OCI-LY7 (cell line): Measurements from ENCODE around the gene CDK2AP2. TPM values are rescaled to one million over a fixed set of nuclear protein-coding genes. Genes with fewer than 3 reads are reported as not detected.

ENCODE experiments used
- BruUV-seq: library from RNA; stranded (reverse); fragments of 400-500 nt; replicated peaks from 2 replicates; lab custom pipeline; 2021; lab: Mats Ljungman, UMichigan
- CTCF ChIA-PET: fragments of 300-600 bp; sonication (Branson Sonifier 250); formaldehyde crosslinking; loops from one replicate; lab custom pipeline; 2022; ENCODE audit warnings: antibody characterized with exemption; ENCODE audit not compliant: unreplicated experiment; lab: Charles Lee
- POLR2A ChIA-PET: fragments of 300-600 bp; sonication (Branson Sonifier 250); formaldehyde crosslinking; loops from one replicate; lab custom pipeline; 2022; ENCODE audit warnings: antibody characterized with exemption; lab: Charles Lee
- DNase-seq: peaks from one replicate; pipeline ENCODE4 v3.0.0-alpha.2; 2015; ENCODE audit warnings: low spot score
- H2AFZ ChIP-seq: fragments of 200-600 bp; sonication (generic), shearing (Covaris generic); 2 replicates; pipeline ENCODE4 v1.6.1; 2014; ENCODE audit warnings: mild to moderate bottlenecking, antibody characterized with exemption, low read length, moderate library complexity
- H3K27ac ChIP-seq: fragments of 200-600 bp; sonication (generic); 2 replicates; pipeline ENCODE4 v1.5.1; 2014; ENCODE audit warnings: mixed run types, low read depth, mild to moderate bottlenecking, moderate library complexity, low read length, inconsistent platforms; ENCODE audit not compliant: poor library complexity, severe bottlenecking
- H3K36me3 ChIP-seq: fragments of 200-600 bp; sonication (generic); 2 replicates; pipeline ENCODE4 v1.6.1; 2014; ENCODE audit warnings: mild to moderate bottlenecking, antibody characterized with exemption, low read length, moderate library complexity, mixed read lengths; ENCODE audit not compliant: insufficient read depth
- H3K4me1 ChIP-seq: fragments of 200-600 bp; sonication (generic); 2 replicates; pipeline ENCODE4 v1.5.1; 2014; ENCODE audit warnings: mild to moderate bottlenecking, low read length; ENCODE audit not compliant: insufficient read depth, poor library complexity, severe bottlenecking
- H3K4me2 ChIP-seq: fragments of 200-600 bp; sonication (generic); 2 replicates; pipeline ENCODE4 v1.6.1; 2014; ENCODE audit warnings: mild to moderate bottlenecking, low read length
- H3K4me3 ChIP-seq: fragments of 200-600 bp; sonication (generic); 2 replicates; pipeline ENCODE4 v1.5.1; 2014; ENCODE audit warnings: mild to moderate bottlenecking, low read depth, low read length; ENCODE audit not compliant: poor library complexity, severe bottlenecking
- H3K79me2 ChIP-seq: fragments of 200-600 bp; sonication (generic); 2 replicates; pipeline ENCODE4 v1.6.1; 2016; ENCODE audit warnings: low read depth, mild to moderate bottlenecking, low read length, moderate library complexity, mixed read lengths; ENCODE audit not compliant: insufficient read depth
- H3K9me2 ChIP-seq: fragments of 200-600 bp; sonication (generic); 2 replicates; pipeline ENCODE4 v1.6.1; 2016; ENCODE audit warnings: mild to moderate bottlenecking, low read length, mixed read lengths; ENCODE audit not compliant: insufficient read depth
- H3K9me3 ChIP-seq: fragments of 200-600 bp; sonication (generic); 2 replicates; pipeline ENCODE4 v1.6.1; 2014; ENCODE audit warnings: mild to moderate bottlenecking, mixed run types, low read length, mixed read lengths
- H4K20me1 ChIP-seq: fragments of 200-600 bp; sonication (generic); 2 replicates; pipeline ENCODE4 v1.6.1; 2014; ENCODE audit warnings: mild to moderate bottlenecking, antibody characterized with exemption, low read length, moderate library complexity, mixed read lengths; ENCODE audit not compliant: insufficient read depth
- EZH2phosphoT487 ChIP-seq: fragments of 200-600 bp; sonication (generic); IDR thresholded peaks from 2 replicates; pipeline ENCODE4 v1.6.1; 2018; ENCODE audit warnings: low read depth, borderline replicate concordance, mild to moderate bottlenecking, mixed run types, antibody characterized with exemption, low read length, moderate library complexity, mixed read lengths
- intact Hi-C: fragments of 100-400 bp; cut with micrococcal nuclease; formaldehyde crosslinking; loops from one replicate; pipeline ENCODE4 v1.10.0; 2022; ENCODE audit not compliant: unreplicated experiment
- total RNA-seq, 2 experiments: library from RNA; depleted of rRNA in 1 of 2; stranded (reverse); fragments of >200 nt in 1 of 2; shearing (Covaris generic) in 1 of 2; gene quantifications; 2 replicates each; pipeline ENCODE4 v1.2.3, GENCODE V29; 2014 to 2022
- TF ChIP-seq, protein P1 (sequence below): fragments of 200-600 bp; sonication (generic); conservative IDR thresholded peaks from 2 replicates; pipeline ENCODE4 v1.5.1; 2014; ENCODE audit warnings: mild to moderate bottlenecking, antibody characterized with exemption, low read length, moderate library complexity, mixed read lengths

The CDK2AP2 gene
- total RNA-seq, 2 experiments from 2014 or later, result 71.5 to 90.2 TPM

DNA sequence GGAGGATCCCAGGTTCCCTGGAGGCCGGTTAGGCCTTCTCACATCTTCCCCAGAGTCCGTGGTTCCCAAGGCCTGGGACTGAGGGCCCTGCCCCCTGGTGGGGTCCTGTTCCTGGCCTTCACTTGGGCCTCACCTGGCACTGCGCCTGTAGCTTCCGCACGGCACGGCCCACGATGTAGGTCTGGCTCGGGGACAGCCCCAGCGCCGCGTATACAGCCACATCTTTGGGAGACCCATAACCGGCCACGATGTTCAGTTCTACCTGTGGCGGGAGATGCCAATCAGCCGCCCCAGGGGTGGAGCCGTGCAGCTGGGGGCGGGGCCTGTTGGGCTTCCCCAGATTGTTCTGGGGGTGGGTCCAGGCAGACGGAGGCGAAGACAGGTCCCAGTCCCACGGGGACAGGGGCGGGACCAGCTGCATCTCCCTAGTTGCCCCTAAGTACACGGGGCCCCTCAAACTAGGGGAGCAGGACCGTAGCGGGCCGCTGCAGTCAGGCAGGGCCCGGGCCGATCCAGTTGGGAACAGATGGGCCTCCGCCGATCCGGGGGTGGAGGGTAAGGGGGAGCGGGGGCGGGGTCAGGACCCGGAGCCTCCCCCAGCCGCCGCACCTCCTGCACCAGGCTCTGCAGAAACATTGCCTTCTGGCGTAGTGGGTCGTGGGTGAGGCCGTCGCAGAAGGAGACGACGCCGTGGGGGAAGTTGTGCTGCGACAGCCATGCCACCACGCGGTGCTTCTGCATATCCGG, 15.0 kb downstream of the CDK2AP2 start:
- intact Hi-C loops, result no loop called here
- Histone ChIP-seq H2AFZ (no peak overlapping the region), H3K4me2 (no peak overlapping the region), H3K9me2 (no peaks in the 10 kb centered on the region), H4K20me1 (no peaks in the 10 kb centered on the region), H3K4me3 (no peak overlapping the region), H3K4me1 (no peaks in the 10 kb centered on the region), H3K9me3 (no peaks in the 10 kb centered on the region), H3K79me2 (no peaks in the 10 kb centered on the region), H3K27ac (no peak overlapping the region), H3K36me3 (peaks cover 58% of the 10 kb centered on the region)
- no peak for TF ChIP-seq EZH2phosphoT487
- TF ChIP-seq, protein P1, sequence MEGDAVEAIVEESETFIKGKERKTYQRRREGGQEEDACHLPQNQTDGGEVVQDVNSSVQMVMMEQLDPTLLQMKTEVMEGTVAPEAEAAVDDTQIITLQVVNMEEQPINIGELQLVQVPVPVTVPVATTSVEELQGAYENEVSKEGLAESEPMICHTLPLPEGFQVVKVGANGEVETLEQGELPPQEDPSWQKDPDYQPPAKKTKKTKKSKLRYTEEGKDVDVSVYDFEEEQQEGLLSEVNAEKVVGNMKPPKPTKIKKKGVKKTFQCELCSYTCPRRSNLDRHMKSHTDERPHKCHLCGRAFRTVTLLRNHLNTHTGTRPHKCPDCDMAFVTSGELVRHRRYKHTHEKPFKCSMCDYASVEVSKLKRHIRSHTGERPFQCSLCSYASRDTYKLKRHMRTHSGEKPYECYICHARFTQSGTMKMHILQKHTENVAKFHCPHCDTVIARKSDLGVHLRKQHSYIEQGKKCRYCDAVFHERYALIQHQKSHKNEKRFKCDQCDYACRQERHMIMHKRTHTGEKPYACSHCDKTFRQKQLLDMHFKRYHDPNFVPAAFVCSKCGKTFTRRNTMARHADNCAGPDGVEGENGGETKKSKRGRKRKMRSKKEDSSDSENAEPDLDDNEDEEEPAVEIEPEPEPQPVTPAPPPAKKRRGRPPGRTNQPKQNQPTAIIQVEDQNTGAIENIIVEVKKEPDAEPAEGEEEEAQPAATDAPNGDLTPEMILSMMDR, result no peak
- DNase-seq, result peak; percentile 25
- ChIA-PET POLR2A (no interaction called here), CTCF (no interaction called here)
- BruUV-seq, result no TSS peak

DNA sequence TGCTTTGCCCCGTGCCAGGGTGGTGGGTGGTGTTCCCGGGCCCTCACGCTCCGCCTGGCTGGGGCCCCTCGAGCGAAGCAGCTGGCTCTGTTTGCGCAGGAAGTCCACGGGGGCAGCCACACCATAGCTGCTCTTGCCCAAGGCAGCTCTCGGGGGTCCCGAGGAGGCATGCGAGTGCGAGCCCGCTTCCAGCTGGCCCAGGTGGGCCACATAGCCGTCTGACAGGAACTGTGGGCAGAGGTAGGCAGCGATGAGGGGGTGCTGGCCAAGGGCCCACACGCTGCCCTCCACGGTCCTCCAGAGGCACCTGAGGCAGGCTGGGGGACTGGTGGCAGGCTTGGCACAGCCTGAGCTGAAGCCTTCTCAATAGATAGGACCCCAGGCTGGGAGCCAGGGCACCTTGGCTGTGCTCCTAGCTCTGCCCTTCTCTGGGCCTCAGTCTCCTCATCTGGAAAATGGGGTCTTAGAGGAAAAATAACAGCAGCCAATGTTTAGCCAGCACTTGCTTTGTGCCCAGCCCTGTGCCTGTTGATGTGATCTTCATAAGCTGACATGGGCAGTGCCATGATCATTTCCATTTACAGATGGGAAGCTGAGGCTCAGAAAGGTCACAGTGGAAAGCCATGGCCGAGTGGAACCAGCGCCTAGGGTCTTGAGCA, 15.8 kb downstream of the CDK2AP2 start:
- peaks cover 64% of the 10 kb centered on the region for H3K36me3 ChIP-seq
- DNase-seq, result no peak
- H3K4me1 ChIP-seq, result no peaks in the 10 kb centered on the region
- no peaks in the 10 kb centered on the region for H3K79me2 ChIP-seq
- no peaks in the 10 kb centered on the region for H3K9me2 ChIP-seq
- no peak overlapping the region for H3K4me2 ChIP-seq
- H3K9me3 ChIP-seq, result no peaks in the 10 kb centered on the region
- no peak overlapping the region for H2AFZ ChIP-seq
- H3K4me3 ChIP-seq, result no peak overlapping the region
- ChIA-PET POLR2A (no interaction called here), CTCF (no interaction called here)
- H3K27ac ChIP-seq, result no peak overlapping the region
- TF ChIP-seq, protein P1, result no peak
- TF ChIP-seq EZH2phosphoT487, result no peak
- no peaks in the 10 kb centered on the region for H4K20me1 ChIP-seq
- intact Hi-C loops, result no loop called here
- no TSS peak for BruUV-seq
